ENCODE data around the gene MYCBP2. TPM values are rescaled to one million over a fixed set of nuclear protein-coding genes. Genes with fewer than 3 reads are reported as not detected.

Gene MYCBP2
- polyA plus RNA-seq, 1 of the 3 experiments (the other 2 are of a cell fraction) = 18.5 TPM

GRCh38 chr13:77362166-77362565 is 35.3 kb upstream of the MYCBP2 start (continued):
- TF ChIP-seq IRF3 (IDR thresholded peaks at IDR 0.05; ENCODE audit: low read depth, low read length) = no peak
- TF ChIP-seq MAX (IDR thresholded peaks at IDR 0.05; ENCODE audit: low read depth) = no peak

- H3K9ac ChIP-seq = no peak overlapping the region
- no peaks in the 10 kb centered on the region for H3K9me2 ChIP-seq
- no peak overlapping the region for H3K4me2 ChIP-seq
- no peak overlapping the region for H3K4me3 ChIP-seq (ENCODE audit: low read depth in 2 of 2, low read length in 1 of 2)
- ChIA-PET CTCF (no interaction called here), POLR2A (no interaction called here)
- no peaks in the 10 kb centered on the region for H3K36me3 ChIP-seq (replicated peaks in 1 of 2; ENCODE audit: control insufficient read depth in 1 of 2, insufficient read depth in 2 of 2, low read length in 1 of 2)
- H3K4me1 ChIP-seq (ENCODE audit: control insufficient read depth in 1 of 2, insufficient read depth in 2 of 2, low read depth in 1 of 2, low read length in 1 of 2) = no peaks in the 10 kb centered on the region
- TF ChIP-seq PBX3 (IDR thresholded peaks at IDR 0.05) (no peak), MEF2A (IDR thresholded peaks at IDR 0.05; ENCODE audit: borderline replicate concordance, low read depth) (no peak)
- H2AFZ ChIP-seq (ENCODE audit: low read depth) = no peak overlapping the region
- WGBS (ENCODE audit: low lambda C conversion rate) = 37% methylated on average over 3 of the region's 3 CpGs
- no peak for DNase-seq
- no peaks in the 10 kb centered on the region for H3K9me3 ChIP-seq
- H3K79me2 ChIP-seq (ENCODE audit: insufficient read depth) = no peaks in the 10 kb centered on the region
- H3K27me3 ChIP-seq (ENCODE audit: insufficient read depth) = no peaks in the 10 kb centered on the region
- no peak overlapping the region for H3K27ac ChIP-seq (ENCODE audit: low read depth in 2 of 2, low read length in 1 of 2)
- H3F3A ChIP-seq (replicated peaks; ENCODE audit: insufficient read depth) = no peaks in the 10 kb centered on the region
- no peaks in the 10 kb centered on the region for H4K20me1 ChIP-seq (ENCODE audit: insufficient read depth)
Observed at GRCh38 chr13:77360032-77360685, 33.3 kb upstream of the MYCBP2 start.

GRCh38 chr13:77359171-77359570 is 32.3 kb upstream of the MYCBP2 start:
- Histone ChIP-seq H3K27ac (ENCODE audit: low read depth in 2 of 2, low read length in 1 of 2) (no peak overlapping the region), H3K4me1 (ENCODE audit: control insufficient read depth in 1 of 2, insufficient read depth in 2 of 2, low read depth in 1 of 2, low read length in 1 of 2) (no peaks in the 10 kb centered on the region), H3K9me2 (no peaks in the 10 kb centered on the region), H3K4me2 (no peak overlapping the region), H3K79me2 (ENCODE audit: insufficient read depth) (no peaks in the 10 kb centered on the region), H4K20me1 (ENCODE audit: insufficient read depth) (no peaks in the 10 kb centered on the region), H3K9me3 (no peaks in the 10 kb centered on the region), H3K27me3 (ENCODE audit: insufficient read depth) (no peaks in the 10 kb centered on the region), H3K9ac (no peak overlapping the region), H3K4me3 (ENCODE audit: low read depth in 2 of 2, low read length in 1 of 2) (no peak overlapping the region), H2AFZ (ENCODE audit: low read depth) (no peak overlapping the region), H3F3A (replicated peaks; ENCODE audit: insufficient read depth) (no peaks in the 10 kb centered on the region), H3K36me3 (replicated peaks in 1 of 2; ENCODE audit: control insufficient read depth in 1 of 2, insufficient read depth in 2 of 2, low read length in 1 of 2) (no peaks in the 10 kb centered on the region)
- DNase-seq = no peak
- TF ChIP-seq EP300 (IDR thresholded peaks at IDR 0.05; ENCODE audit: borderline replicate concordance in 1 of 2, low read depth in 1 of 2, low read length in 1 of 2) (no peak), REST (IDR thresholded peaks at IDR 0.05; ENCODE audit: low read depth, low read length) (no peak), RCOR1 (IDR thresholded peaks at IDR 0.05; ENCODE audit: low read length) (no peak), FOSL2 (IDR thresholded peaks at IDR 0.05; ENCODE audit: borderline replicate concordance, low read depth) (no peak), GATA2 (CRISPR knock-in tag; IDR thresholded peaks at IDR 0.05) (no peak), TEAD4 (IDR thresholded peaks at IDR 0.05; ENCODE audit: borderline replicate concordance, insufficient read depth) (no peak), TCF12 (IDR thresholded peaks at IDR 0.05) (no peak), JUND (IDR thresholded peaks at IDR 0.05) (no peak), SMC3 (IDR thresholded peaks at IDR 0.05; ENCODE audit: low read depth, low read length) (no peak), PBX3 (IDR thresholded peaks at IDR 0.05) (no peak), FOXM1 (IDR thresholded peaks at IDR 0.05; ENCODE audit: low read depth) (no peak), POLR2AphosphoS5 (IDR thresholded peaks at IDR 0.05; ENCODE audit: low read depth, low read length) (no peak), YY1 (IDR thresholded peaks at IDR 0.05; ENCODE audit: low read depth) (no peak)
- 43% methylated on average over 3 of the region's 3 CpGs for WGBS (ENCODE audit: low lambda C conversion rate)
- POLR2A ChIA-PET = no interaction called here
- CTCF ChIA-PET = no interaction called here
